Measurements from ENCODE around the gene F5.

Gene F5

GRCh38 chr1:169495916-169496315 is 90.4 kb downstream of the F5 start:
- H3K27ac ChIP-seq, result no peak overlapping the region
- H3K9ac ChIP-seq, result no peak overlapping the region
- H3K4me1 ChIP-seq, result no peaks in the 10 kb centered on the region
- H3K27me3 ChIP-seq (ENCODE audit: control insufficient read depth, insufficient read depth, low read length), result no peaks in the 10 kb centered on the region
- H2AFZ ChIP-seq, result no peak overlapping the region
- H3K79me2 ChIP-seq, result no peaks in the 10 kb centered on the region
- no peak overlapping the region for H3K4me2 ChIP-seq (ENCODE audit: low read length)
- no peaks in the 10 kb centered on the region for H3K36me3 ChIP-seq (ENCODE audit: control insufficient read depth, insufficient read depth, low read length)
- no peaks in the 10 kb centered on the region for H3K9me3 ChIP-seq (ENCODE audit: control insufficient read depth, low read length)
- no peak overlapping the region for H3K4me3 ChIP-seq (ENCODE audit: low read depth, low read length)
- TF ChIP-seq, protein P1, sequence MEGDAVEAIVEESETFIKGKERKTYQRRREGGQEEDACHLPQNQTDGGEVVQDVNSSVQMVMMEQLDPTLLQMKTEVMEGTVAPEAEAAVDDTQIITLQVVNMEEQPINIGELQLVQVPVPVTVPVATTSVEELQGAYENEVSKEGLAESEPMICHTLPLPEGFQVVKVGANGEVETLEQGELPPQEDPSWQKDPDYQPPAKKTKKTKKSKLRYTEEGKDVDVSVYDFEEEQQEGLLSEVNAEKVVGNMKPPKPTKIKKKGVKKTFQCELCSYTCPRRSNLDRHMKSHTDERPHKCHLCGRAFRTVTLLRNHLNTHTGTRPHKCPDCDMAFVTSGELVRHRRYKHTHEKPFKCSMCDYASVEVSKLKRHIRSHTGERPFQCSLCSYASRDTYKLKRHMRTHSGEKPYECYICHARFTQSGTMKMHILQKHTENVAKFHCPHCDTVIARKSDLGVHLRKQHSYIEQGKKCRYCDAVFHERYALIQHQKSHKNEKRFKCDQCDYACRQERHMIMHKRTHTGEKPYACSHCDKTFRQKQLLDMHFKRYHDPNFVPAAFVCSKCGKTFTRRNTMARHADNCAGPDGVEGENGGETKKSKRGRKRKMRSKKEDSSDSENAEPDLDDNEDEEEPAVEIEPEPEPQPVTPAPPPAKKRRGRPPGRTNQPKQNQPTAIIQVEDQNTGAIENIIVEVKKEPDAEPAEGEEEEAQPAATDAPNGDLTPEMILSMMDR (IDR thresholded peaks at IDR 0.05), result no peak

- Histone ChIP-seq H3K4me1 (no peaks in the 10 kb centered on the region), H2AFZ (no peak overlapping the region), H3K79me2 (no peaks in the 10 kb centered on the region), H3K27me3 (ENCODE audit: control insufficient read depth, insufficient read depth, low read length) (no peaks in the 10 kb centered on the region), H3K9me3 (ENCODE audit: control insufficient read depth, low read length) (no peaks in the 10 kb centered on the region), H3K27ac (no peak overlapping the region), H3K9ac (no peak overlapping the region), H3K36me3 (ENCODE audit: control insufficient read depth, insufficient read depth, low read length) (no peaks in the 10 kb centered on the region), H3K4me2 (ENCODE audit: low read length) (no peak overlapping the region), H3K4me3 (ENCODE audit: low read depth, low read length) (no peak overlapping the region)
- TF ChIP-seq, protein P1 (IDR thresholded peaks at IDR 0.05), result no peak
These were observed 91.1 kb downstream of the F5 start for GRCh38 chr1:169495046-169495775.

GRCh38 chr1:169494343-169494742 is 91.9 kb downstream of the F5 start:
- H2AFZ ChIP-seq, result no peak overlapping the region
- H3K79me2 ChIP-seq, result no peaks in the 10 kb centered on the region
- TF ChIP-seq, protein P1 (IDR thresholded peaks at IDR 0.05), result no peak
- H3K9me3 ChIP-seq (ENCODE audit: control insufficient read depth, low read length), result no peaks in the 10 kb centered on the region
- no peaks in the 10 kb centered on the region for H3K27me3 ChIP-seq (ENCODE audit: control insufficient read depth, insufficient read depth, low read length)
- H3K4me1 ChIP-seq, result no peaks in the 10 kb centered on the region
- no peak overlapping the region for H3K9ac ChIP-seq
- no peak overlapping the region for H3K4me2 ChIP-seq (ENCODE audit: low read length)
- no peak overlapping the region for H3K27ac ChIP-seq
- H3K4me3 ChIP-seq (ENCODE audit: low read depth, low read length), result no peak overlapping the region
- H3K36me3 ChIP-seq (ENCODE audit: control insufficient read depth, insufficient read depth, low read length), result no peaks in the 10 kb centered on the region

DNA sequence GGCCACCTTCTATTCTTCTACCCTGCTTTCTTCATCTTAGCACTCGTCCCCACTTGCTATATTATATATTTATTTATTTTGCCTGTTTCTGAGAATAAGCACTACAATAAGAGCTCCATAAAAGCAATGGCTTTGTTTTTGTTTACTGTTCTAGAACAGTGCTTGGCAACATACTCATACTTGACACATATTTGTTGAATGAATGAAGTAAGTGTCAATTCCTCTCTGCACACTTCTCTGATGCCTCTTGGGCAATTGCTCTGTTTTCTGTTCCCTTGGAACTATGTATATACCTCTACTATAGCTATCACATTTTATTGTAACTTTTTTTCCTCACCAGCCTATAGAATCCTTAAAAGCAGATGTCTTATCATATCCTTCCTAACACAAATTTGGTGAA is 93.0 kb downstream of the F5 start:
- Histone ChIP-seq H3K27ac (no peak overlapping the region), H2AFZ (no peak overlapping the region), H3K4me1 (no peaks in the 10 kb centered on the region), H3K9ac (no peak overlapping the region), H3K9me3 (ENCODE audit: control insufficient read depth, low read length) (no peaks in the 10 kb centered on the region), H3K79me2 (no peaks in the 10 kb centered on the region), H3K4me2 (ENCODE audit: low read length) (no peak overlapping the region), H3K27me3 (ENCODE audit: control insufficient read depth, insufficient read depth, low read length) (no peaks in the 10 kb centered on the region), H3K36me3 (ENCODE audit: control insufficient read depth, insufficient read depth, low read length) (no peaks in the 10 kb centered on the region), H3K4me3 (ENCODE audit: low read depth, low read length) (no peak overlapping the region)
- TF ChIP-seq, protein P1 (IDR thresholded peaks at IDR 0.05), result no peak

DNA sequence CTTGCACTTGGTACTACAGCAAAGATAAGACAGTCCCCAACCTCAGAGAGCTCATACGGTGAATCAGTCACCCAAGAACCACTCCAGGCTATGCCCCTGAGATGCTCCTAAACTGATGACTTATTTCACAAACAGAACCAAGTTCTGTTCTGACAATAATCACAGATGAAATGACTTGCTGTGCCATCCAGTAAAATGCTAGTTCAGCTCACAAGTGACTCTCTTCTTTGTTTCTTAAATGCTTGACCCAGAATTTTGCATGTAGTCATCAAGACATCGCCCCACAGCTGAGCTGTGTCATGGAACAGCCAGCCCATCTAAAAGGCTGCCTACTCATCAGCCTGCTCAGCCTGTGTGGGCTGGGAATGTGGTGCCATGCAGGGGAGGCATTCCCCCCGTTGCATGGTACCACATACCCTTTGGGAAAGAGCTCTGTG is 94.4 kb downstream of the F5 start:
- Histone ChIP-seq H3K4me3 (ENCODE audit: low read depth, low read length) (no peak overlapping the region), H3K79me2 (no peaks in the 10 kb centered on the region), H3K27me3 (ENCODE audit: control insufficient read depth, insufficient read depth, low read length) (no peaks in the 10 kb centered on the region), H3K4me2 (ENCODE audit: low read length) (no peak overlapping the region), H3K4me1 (peaks cover 1% of the 10 kb centered on the region), H3K9ac (no peak overlapping the region), H3K9me3 (ENCODE audit: control insufficient read depth, low read length) (no peaks in the 10 kb centered on the region), H2AFZ (no peak overlapping the region), H3K27ac (no peak overlapping the region), H3K36me3 (ENCODE audit: control insufficient read depth, insufficient read depth, low read length) (no peaks in the 10 kb centered on the region)
- TF ChIP-seq, protein P1 (IDR thresholded peaks at IDR 0.05), result no peak
